GM23248 (cell line): ENCODE data around the gene GRIK5. TPM values are rescaled to one million over a fixed set of nuclear protein-coding genes. Genes with fewer than 3 reads are reported as not detected.

Experiments
- DNase-seq: peaks from one replicate; pipeline ENCODE4 v3.0.0-alpha.2; 2015
- H2AFZ ChIP-seq: fragments of 200-600 bp; sonication (generic); 2 replicates; pipeline ENCODE4 v1.6.1; 2016; ENCODE audit warnings: antibody characterized with exemption
- H3F3A ChIP-seq: fragments of 200-600 bp; sonication (generic); 2 replicates; pipeline ENCODE4 v1.6.1; 2016; ENCODE audit warnings: mild to moderate bottlenecking, antibody characterized with exemption, mixed run types; ENCODE audit not compliant: insufficient read depth
- H3K27ac ChIP-seq: fragments of 200-600 bp; sonication (generic); 2 replicates; pipeline ENCODE4 v1.5.1; 2016; ENCODE audit warnings: mild to moderate bottlenecking
- H3K27me3 ChIP-seq: fragments of 200-600 bp; sonication (generic); replicated peaks from 2 replicates; pipeline ENCODE4 v1.6.1; 2016; ENCODE audit warnings: mild to moderate bottlenecking; ENCODE audit not compliant: insufficient read depth
- H3K36me3 ChIP-seq: fragments of 200-600 bp; sonication (generic); 2 replicates; pipeline ENCODE4 v1.6.1; 2016; ENCODE audit warnings: low read depth, mild to moderate bottlenecking
- H3K4me1 ChIP-seq: fragments of 200-600 bp; sonication (generic); 2 replicates; pipeline ENCODE4 v1.6.1; 2016; ENCODE audit warnings: mild to moderate bottlenecking; ENCODE audit not compliant: insufficient read depth
- H3K4me2 ChIP-seq: fragments of 200-600 bp; sonication (generic); one replicate; pipeline ENCODE4 v1.6.1; 2016; ENCODE audit warnings: mild to moderate bottlenecking; ENCODE audit not compliant: unreplicated experiment
- H3K4me3 ChIP-seq: fragments of 200-600 bp; sonication (generic); 2 replicates; pipeline ENCODE4 v1.5.1; 2016; ENCODE audit warnings: mild to moderate bottlenecking
- H3K79me2 ChIP-seq: fragments of 200-600 bp; sonication (generic); 2 replicates; pipeline ENCODE4 v1.6.1; 2016; ENCODE audit warnings: mild to moderate bottlenecking; ENCODE audit not compliant: insufficient read depth
- H3K9ac ChIP-seq: fragments of 200-600 bp; sonication (generic); 2 replicates; pipeline ENCODE4 v1.6.1; 2016; ENCODE audit warnings: mild to moderate bottlenecking
- H3K9me2 ChIP-seq: fragments of 200-600 bp; sonication (generic); 2 replicates; pipeline ENCODE4 v1.6.1; 2016; ENCODE audit warnings: mixed run types, mild to moderate bottlenecking, moderate library complexity; ENCODE audit not compliant: insufficient read depth
- H3K9me3 ChIP-seq: fragments of 200-600 bp; sonication (generic); one replicate; pipeline ENCODE4 v1.6.1; 2017; ENCODE audit warnings: low read depth
- H4K20me1 ChIP-seq: fragments of 200-600 bp; sonication (generic); 2 replicates; pipeline ENCODE4 v1.6.0; 2016; ENCODE audit not compliant: insufficient read depth
- EZH2 ChIP-seq: fragments of 200-600 bp; sonication (generic); IDR thresholded peaks from 2 replicates; pipeline ENCODE4 v1.6.1; 2018; ENCODE audit warnings: antibody characterized with exemption, mild to moderate bottlenecking; ENCODE audit not compliant: insufficient read depth, poor library complexity, severe bottlenecking
- EZH2phosphoT487 ChIP-seq: fragments of 200-600 bp; sonication (generic); IDR thresholded peaks from 2 replicates; pipeline ENCODE4 v1.6.1; 2018; ENCODE audit warnings: antibody characterized with exemption, moderate library complexity, mild to moderate bottlenecking, low read depth; ENCODE audit not compliant: insufficient read depth
- WGBS, 2 experiments: methylation state at CpG; one replicate each; pipeline ENCODE4 v1.1.6; 2015 to 2017; ENCODE audit warnings: low lambda C conversion rate in 2 of 2, low coverage in 1 of 2; ENCODE audit errors: missing lambda C conversion rate in 2 of 2; 5-methylcytosine and 5-hydroxymethylcytosine counted together
- in situ Hi-C: fragments of 300-500 bp; cut with MboI; formaldehyde crosslinking; loops from 2 replicates; pipeline ENCODE4 v1.15.0; 2020
- polyA plus RNA-seq: library from polyadenylated mRNA; unstranded; fragments of >200 nt; fragmentation: Nextera tagmentation; extraction: Ambion mirVana; gene quantifications from 2 replicates; pipeline ENCODE4 v1.2.1, GENCODE V29; 2016
- total RNA-seq: library from RNA; depleted of rRNA; stranded (reverse); fragments of >200 nt; shearing (Covaris generic); gene quantifications from 2 replicates; pipeline ENCODE4 v1.2.3, GENCODE V29; 2014

The GRIK5 gene
- total and polyA plus RNA-seq, 2 experiments from 2014 or later = not detected

DNA sequence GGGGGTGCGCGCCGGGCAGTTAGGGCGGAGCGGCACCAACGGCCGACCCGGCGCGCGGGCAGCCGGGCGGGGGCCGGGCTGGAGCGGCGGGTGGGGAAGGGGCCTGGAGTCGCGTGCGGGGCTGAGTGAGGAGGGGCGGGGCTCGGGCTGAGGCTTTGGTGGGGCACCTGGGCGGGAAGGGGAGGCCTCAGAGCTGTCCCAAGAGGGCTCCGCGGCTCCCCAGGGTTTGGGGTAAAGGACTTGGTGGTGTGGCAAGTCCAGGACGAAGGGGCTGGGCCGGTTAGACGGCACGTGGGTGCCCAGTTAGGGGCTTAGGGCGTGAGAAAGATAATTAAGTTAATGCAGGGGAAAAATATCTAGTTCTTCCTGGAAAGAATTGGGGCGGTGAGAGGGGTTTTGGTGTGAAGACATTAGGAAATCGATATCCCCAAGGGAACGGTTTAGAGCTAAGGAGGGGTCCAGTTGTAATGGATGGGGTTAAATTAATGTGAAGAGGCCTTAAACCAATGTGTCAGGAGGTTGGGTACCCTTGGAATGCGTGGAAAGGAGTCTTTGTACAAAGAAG is 6.5 kb upstream of the GRIK5 start:
- peaks cover 55% of the 10 kb centered on the region for H3K79me2 ChIP-seq

DNA sequence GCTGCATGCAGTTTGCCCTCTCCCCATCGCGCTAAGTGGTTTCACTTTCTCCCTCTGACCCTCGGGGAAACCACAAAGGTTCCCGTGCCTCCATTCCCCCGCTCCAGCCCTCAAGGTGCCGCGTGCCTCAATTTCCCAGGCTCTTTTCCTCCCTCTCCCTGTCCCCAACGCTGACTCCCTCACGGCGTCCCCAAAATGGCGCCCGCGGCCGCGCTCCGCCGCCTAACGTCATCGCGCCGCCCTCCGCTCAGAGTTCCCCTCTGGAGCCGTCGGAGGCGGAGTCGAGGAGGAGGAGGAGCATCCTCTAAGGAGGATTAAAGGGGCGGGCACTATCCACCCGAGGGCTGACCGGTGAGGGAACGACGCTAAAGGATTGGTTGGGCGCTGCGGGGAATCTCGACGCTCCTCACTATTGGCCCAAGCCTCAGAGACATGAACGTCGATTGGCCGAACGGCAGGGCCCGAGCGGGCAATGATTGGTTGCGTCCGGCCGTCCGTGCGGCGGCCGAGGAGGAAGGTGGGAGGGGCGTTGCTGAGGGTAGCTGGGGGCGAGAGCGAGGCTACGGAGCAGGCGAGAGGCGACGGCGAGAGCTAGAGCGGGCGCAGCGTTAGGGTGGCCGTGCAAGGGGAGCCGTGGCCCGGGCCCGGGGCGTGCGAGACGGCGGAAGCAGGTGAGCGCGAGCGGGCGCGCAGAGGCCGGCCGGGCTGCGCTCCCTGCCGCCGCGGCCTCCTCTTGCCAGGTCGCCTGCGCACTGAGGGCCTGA is 5.8 kb upstream of the GRIK5 start, which contains the start of gene ZNF574:
Gene ZNF574 (plus strand): TSS at position 551 of the 764 bp plus-strand sequence. CDS start 2,441 bp downstream, outside the sequence.
- peak; percentile 100 for DNase-seq
- Histone ChIP-seq H3K9me3 (no peaks in the 10 kb centered on the region), H3K9me2 (no peaks in the 10 kb centered on the region), H4K20me1 (no peaks in the 10 kb centered on the region), H3K4me2 (peak within 1 kb of the TSS; percentile 98), H3K27me3 (no peaks in the 10 kb centered on the region), H3K4me1 (peaks cover 10% of the 10 kb centered on the region), H3F3A (no peaks in the 10 kb centered on the region), H3K79me2 (peaks cover 48% of the 10 kb centered on the region), H3K9ac (peak within 1 kb of the TSS; percentile 95), H3K36me3 (no peaks in the 10 kb centered on the region), H3K27ac (peak within 1 kb of the TSS; percentile 91), H2AFZ (peak within 1 kb of the TSS; percentile 84), H3K4me3 (peak within 1 kb of the TSS; percentile 99)
- in situ Hi-C loops = no loop called here
- TF ChIP-seq EZH2phosphoT487 (no peak), EZH2 (no peak)
- 0 to 1% methylated on average over 77 to 78 of the region's 80 CpGs for WGBS, 2 experiments

More for the DNA sequence above, 6.5 kb upstream of the GRIK5 start:
- no peak for TF ChIP-seq EZH2phosphoT487
- TF ChIP-seq EZH2 = no peak
- 1 to 2% methylated on average over 9 to 33 of the region's 33 CpGs for WGBS, 2 experiments
- in situ Hi-C loops = no loop called here
- Histone ChIP-seq H3K4me2 (peak overlapping the region; percentile 98), H3K9ac (peak overlapping the region; percentile 94), H2AFZ (peak overlapping the region; percentile 39), H3K4me1 (peaks cover 10% of the 10 kb centered on the region), H3K27ac (peak overlapping the region; percentile 45; the same call in 1 of the 2 replicates), H3K27me3 (no peaks in the 10 kb centered on the region), H3K9me2 (no peaks in the 10 kb centered on the region), H3K36me3 (0 out of 2 replicates have a peak, but pooled peaks cover 5% of the 10 kb centered on the region), H3K4me3 (peak overlapping the region; percentile 99), H4K20me1 (no peaks in the 10 kb centered on the region), H3F3A (no peaks in the 10 kb centered on the region), H3K9me3 (no peaks in the 10 kb centered on the region)
- no peak for DNase-seq

DNA sequence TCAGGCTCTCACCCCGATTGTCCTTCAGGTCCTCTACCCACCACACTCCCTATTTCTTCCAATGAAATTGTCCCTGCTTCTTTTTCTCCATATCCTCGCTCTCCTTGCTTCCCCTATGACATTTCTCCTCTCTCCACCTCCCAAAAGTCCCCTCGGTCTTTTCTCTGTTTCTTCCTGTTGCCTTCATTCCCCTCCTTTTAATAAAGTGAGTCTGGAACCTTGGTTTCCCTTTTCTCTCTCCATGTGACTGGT is 5.3 kb upstream of the GRIK5 start:
- H3K9me3 ChIP-seq = no peaks in the 10 kb centered on the region
- no peaks in the 10 kb centered on the region for H4K20me1 ChIP-seq
- DNase-seq = no peak
- no peaks in the 10 kb centered on the region for H3F3A ChIP-seq
- 1 to 3% methylated on average over 3 of the region's 3 CpGs for WGBS, 2 experiments
- peak overlapping the region; percentile 84 for H2AFZ ChIP-seq
- H3K9me2 ChIP-seq = no peaks in the 10 kb centered on the region
- peaks cover 43% of the 10 kb centered on the region for H3K79me2 ChIP-seq
- no peaks in the 10 kb centered on the region for H3K27me3 ChIP-seq
- H3K9ac ChIP-seq = peak overlapping the region; percentile 95
- TF ChIP-seq EZH2phosphoT487 = no peak
- no peak for TF ChIP-seq EZH2
- in situ Hi-C loops = no loop called here
- peaks cover 10% of the 10 kb centered on the region for H3K4me1 ChIP-seq
- H3K4me3 ChIP-seq = peak overlapping the region; percentile 82
- H3K4me2 ChIP-seq = peak overlapping the region; percentile 83
- H3K36me3 ChIP-seq = no peaks in the 10 kb centered on the region
- peak overlapping the region; percentile 91 for H3K27ac ChIP-seq

DNA sequence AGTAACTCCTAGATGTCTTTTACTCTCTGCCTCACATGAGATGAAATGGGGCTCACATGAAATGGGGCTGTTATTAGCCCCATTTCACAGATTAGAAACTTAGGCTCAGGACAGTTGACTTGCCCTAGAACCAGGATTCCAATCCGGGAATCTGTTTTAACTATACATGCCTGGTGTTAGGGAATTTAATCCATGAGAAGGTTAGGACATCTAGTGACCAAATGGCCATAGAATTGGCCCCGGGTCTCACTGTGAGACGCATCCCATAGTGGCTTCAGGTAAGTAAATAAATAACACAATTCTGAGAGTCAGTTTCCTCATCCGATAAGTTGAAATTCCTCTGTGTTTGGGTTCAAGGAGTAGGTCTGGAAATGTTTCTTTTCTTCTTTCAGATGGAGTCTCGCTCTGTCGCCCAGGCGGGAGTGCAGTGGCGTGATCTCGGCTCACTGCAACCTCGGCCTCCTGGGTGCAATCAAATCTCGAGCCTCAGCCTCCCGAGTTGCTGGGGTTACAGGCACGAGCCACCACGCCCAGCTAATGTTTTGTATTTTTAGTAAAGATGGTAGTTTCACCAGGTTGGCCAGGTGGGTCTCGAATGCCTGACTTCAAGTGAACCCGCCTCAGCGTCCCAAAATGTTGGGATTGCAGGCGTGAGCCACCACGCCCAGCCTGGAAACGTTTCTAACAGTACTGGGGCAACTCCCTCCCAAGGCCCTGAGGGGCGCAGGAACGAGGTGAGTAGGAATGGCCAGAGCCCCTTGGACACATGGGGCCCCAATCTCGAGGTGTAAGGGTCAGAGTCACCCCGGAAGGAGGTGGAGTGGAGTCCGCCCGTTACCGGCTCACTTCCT is 4.7 kb upstream of the GRIK5 start:
- Histone ChIP-seq H3K4me3 (peak overlapping the region; percentile 82), H3K4me2 (peak overlapping the region; percentile 83), H3K9ac (peak overlapping the region; percentile 95), H3K9me2 (no peaks in the 10 kb centered on the region), H3F3A (no peaks in the 10 kb centered on the region), H3K36me3 (no peaks in the 10 kb centered on the region), H2AFZ (peak overlapping the region; percentile 84), H3K27ac (peak overlapping the region; percentile 91), H4K20me1 (no peaks in the 10 kb centered on the region), H3K9me3 (no peaks in the 10 kb centered on the region), H3K79me2 (peaks cover 38% of the 10 kb centered on the region), H3K4me1 (peaks cover 10% of the 10 kb centered on the region), H3K27me3 (no peaks in the 10 kb centered on the region)
- TF ChIP-seq EZH2phosphoT487 = no peak
- TF ChIP-seq EZH2 = no peak
- 61 to 62% methylated on average over 27 of the region's 27 CpGs for WGBS, 2 experiments
- in situ Hi-C loops = no loop called here
- peak; percentile 47 for DNase-seq
